Measurements from ENCODE around the gene CYTH2. TPM values are rescaled to one million over a fixed set of nuclear protein-coding genes. Genes with fewer than 3 reads are reported as not detected.

Gene CYTH2
- total and polyA plus RNA-seq, 2 experiments from 2014 or later, result 41.1 to 60.4 TPM

GRCh38 chr19:48477698-48478338, 8.6 kb downstream of the CYTH2 start:
- TF ChIP-seq CTCF (conservative IDR thresholded peaks at IDR 0.05; ENCODE audit: low read depth in 2 of 2) (no peak), EZH2 (IDR thresholded peaks at IDR 0.05; ENCODE audit: low read depth, unreplicated experiment) (no peak), NANOG (IDR thresholded peaks at IDR 0.05; ENCODE audit: borderline replicate concordance) (no peak), CREB1 (CRISPR knock-in tag; IDR thresholded peaks at IDR 0.05; ENCODE audit: low read depth) (no peak), ZNF331 (CRISPR knock-in tag; IDR thresholded peaks at IDR 0.05; ENCODE audit: low read depth) (no peak), JUNB (IDR thresholded peaks at IDR 0.05; ENCODE audit: unreplicated experiment) (no peak), EZH2phosphoT487 (IDR thresholded peaks at IDR 0.05; ENCODE audit: unreplicated experiment) (no peak), ZNF114 (CRISPR knock-in tag; IDR thresholded peaks at IDR 0.05) (no peak), STAT1 (IDR thresholded peaks at IDR 0.05; ENCODE audit: unreplicated experiment) (no peak), POLR2AphosphoS5 (IDR thresholded peaks at IDR 0.05; ENCODE audit: low read depth) (no peak), REST (IDR thresholded peaks at IDR 0.05; ENCODE audit: unreplicated experiment) (no peak)
- TF ChIP-seq, protein P1, sequence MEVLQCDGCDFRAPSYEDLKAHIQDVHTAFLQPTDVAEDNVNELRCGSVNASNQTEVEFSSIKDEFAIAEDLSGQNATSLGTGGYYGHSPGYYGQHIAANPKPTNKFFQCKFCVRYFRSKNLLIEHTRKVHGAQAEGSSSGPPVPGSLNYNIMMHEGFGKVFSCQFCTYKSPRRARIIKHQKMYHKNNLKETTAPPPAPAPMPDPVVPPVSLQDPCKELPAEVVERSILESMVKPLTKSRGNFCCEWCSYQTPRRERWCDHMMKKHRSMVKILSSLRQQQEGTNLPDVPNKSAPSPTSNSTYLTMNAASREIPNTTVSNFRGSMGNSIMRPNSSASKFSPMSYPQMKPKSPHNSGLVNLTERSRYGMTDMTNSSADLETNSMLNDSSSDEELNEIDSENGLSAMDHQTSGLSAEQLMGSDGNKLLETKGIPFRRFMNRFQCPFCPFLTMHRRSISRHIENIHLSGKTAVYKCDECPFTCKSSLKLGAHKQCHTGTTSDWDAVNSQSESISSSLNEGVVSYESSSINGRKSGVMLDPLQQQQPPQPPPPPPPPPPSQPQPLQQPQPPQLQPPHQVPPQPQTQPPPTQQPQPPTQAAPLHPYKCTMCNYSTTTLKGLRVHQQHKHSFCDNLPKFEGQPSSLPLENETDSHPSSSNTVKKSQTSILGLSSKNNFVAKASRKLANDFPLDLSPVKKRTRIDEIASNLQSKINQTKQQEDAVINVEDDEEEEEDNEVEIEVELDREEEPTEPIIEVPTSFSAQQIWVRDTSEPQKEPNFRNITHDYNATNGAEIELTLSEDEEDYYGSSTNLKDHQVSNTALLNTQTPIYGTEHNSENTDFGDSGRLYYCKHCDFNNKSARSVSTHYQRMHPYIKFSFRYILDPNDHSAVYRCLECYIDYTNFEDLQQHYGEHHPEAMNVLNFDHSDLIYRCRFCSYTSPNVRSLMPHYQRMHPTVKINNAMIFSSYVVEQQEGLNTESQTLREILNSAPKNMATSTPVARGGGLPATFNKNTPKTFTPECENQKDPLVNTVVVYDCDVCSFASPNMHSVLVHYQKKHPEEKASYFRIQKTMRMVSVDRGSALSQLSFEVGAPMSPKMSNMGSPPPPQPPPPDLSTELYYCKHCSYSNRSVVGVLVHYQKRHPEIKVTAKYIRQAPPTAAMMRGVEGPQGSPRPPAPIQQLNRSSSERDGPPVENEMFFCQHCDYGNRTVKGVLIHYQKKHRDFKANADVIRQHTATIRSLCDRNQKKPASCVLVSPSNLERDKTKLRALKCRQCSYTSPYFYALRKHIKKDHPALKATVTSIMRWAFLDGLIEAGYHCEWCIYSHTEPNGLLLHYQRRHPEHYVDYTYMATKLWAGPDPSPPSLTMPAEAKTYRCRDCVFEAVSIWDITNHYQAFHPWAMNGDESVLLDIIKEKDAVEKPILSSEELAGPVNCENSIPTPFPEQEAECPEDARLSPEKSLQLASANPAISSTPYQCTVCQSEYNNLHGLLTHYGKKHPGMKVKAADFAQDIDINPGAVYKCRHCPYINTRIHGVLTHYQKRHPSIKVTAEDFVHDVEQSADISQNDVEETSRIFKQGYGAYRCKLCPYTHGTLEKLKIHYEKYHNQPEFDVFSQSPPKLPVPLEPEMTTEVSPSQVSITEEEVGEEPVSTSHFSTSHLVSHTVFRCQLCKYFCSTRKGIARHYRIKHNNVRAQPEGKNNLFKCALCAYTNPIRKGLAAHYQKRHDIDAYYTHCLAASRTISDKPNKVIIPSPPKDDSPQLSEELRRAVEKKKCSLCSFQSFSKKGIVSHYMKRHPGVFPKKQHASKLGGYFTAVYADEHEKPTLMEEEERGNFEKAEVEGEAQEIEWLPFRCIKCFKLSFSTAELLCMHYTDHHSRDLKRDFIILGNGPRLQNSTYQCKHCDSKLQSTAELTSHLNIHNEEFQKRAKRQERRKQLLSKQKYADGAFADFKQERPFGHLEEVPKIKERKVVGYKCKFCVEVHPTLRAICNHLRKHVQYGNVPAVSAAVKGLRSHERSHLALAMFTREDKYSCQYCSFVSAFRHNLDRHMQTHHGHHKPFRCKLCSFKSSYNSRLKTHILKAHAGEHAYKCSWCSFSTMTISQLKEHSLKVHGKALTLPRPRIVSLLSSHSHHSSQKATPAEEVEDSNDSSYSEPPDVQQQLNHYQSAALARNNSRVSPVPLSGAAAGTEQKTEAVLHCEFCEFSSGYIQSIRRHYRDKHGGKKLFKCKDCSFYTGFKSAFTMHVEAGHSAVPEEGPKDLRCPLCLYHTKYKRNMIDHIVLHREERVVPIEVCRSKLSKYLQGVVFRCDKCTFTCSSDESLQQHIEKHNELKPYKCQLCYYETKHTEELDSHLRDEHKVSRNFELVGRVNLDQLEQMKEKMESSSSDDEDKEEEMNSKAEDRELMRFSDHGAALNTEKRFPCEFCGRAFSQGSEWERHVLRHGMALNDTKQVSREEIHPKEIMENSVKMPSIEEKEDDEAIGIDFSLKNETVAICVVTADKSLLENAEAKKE (CRISPR knock-in tag; IDR thresholded peaks at IDR 0.05), result no peak
- TF ChIP-seq, protein P2, sequence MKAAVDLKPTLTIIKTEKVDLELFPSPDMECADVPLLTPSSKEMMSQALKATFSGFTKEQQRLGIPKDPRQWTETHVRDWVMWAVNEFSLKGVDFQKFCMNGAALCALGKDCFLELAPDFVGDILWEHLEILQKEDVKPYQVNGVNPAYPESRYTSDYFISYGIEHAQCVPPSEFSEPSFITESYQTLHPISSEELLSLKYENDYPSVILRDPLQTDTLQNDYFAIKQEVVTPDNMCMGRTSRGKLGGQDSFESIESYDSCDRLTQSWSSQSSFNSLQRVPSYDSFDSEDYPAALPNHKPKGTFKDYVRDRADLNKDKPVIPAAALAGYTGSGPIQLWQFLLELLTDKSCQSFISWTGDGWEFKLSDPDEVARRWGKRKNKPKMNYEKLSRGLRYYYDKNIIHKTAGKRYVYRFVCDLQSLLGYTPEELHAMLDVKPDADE (IDR thresholded peaks at IDR 0.05), result no peak
- no peaks in the 10 kb centered on the region; the same call in 2 of the 3 replicates for H3K9me3 Mint-ChIP-seq
- H3K36me3 Mint-ChIP-seq (ENCODE audit: low read depth), result peaks cover 53% of the 10 kb centered on the region
- ATAC-seq (no peak), DNase-seq (ENCODE audit: low spot score) (no peak)
- peaks cover 33% of the 10 kb centered on the region for H3F3A ChIP-seq (replicated peaks; ENCODE audit: low read depth)
- no peak overlapping the region for H3K27ac ChIP-seq (ENCODE audit: low read depth)
- H3K4me3 ChIP-seq, result no peak overlapping the region
- no peak overlapping the region for H3K4me3 Mint-ChIP-seq
- peaks cover 24% of the 10 kb centered on the region for H3K4me1 Mint-ChIP-seq
- H3K27ac Mint-ChIP-seq, result no peak overlapping the region
- no peaks in the 10 kb centered on the region for H3K9me2 ChIP-seq (ENCODE audit: insufficient read depth)
- H3K4me1 ChIP-seq (ENCODE audit: insufficient read depth), result peaks cover 12% of the 10 kb centered on the region; the same call in 1 of the 2 replicates
- H4K20me1 ChIP-seq (replicated peaks; ENCODE audit: insufficient read depth), result peaks cover 5% of the 10 kb centered on the region; the same call in 1 of the 2 replicates
- H3K27me3 ChIP-seq (ENCODE audit: insufficient read depth), result no peaks in the 10 kb centered on the region
- H3K36me3 ChIP-seq (ENCODE audit: insufficient read depth), result peaks cover 29% of the 10 kb centered on the region
- H2AFZ ChIP-seq, result no peak overlapping the region
- H3K27me3 Mint-ChIP-seq (ENCODE audit: insufficient read depth, low read depth, poor library complexity), result peaks cover 36% of the 10 kb centered on the region
- no peaks in the 10 kb centered on the region for H3K79me2 ChIP-seq (replicated peaks; ENCODE audit: insufficient read depth)
- H3K4me2 ChIP-seq, result no peak overlapping the region

Measured in GM23338 (cell line).